ENCODE results near the gene TMEM80.

TMEM80 gene

DNA sequence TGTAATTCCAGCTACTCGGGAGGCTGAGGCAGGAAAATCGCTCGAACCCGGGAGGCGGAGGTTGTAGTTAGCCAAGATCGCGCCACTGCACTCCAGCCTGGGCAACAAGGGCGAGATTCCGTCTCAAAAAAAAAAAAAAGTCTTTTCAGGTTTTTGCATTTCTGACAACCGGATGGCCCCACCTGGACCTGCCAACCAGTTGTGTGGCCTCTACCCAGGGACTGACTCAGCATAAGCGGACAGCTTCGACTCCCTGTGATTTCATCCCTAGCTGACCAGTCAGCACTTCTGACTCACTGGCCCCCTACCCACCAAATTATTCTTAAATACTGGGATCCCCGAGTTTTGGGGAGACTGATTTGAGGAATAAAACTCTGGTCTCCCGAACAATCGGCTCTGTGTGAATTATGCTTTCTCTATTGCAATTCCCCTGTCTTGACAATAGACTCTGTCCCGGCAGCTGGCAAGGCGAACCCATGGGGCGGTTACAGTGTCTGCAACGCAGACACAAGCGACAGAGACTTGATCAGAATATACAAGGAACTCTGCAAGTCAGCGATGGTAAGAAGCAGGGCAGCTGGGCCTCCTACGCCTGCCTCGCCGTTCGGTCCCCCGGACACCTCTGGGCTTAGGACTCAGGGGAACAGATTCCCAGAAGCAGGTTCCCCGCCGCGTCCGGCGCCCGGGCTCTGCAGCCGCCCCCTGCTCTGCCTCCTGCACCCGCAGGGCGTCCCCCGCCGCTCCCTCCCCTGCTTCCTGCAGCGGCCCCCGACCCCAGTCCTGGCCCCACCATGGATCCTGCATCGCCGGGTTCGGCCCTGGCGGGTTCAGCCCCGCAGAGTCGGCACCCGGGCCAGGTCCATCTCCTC lies 50.9 kb downstream of the TMEM80 start:
- Histone ChIP-seq H2AK5ac (ENCODE audit: low read length) (no peak overlapping the region), H3K36me3 (ENCODE audit: control insufficient read depth, insufficient read depth, low read length) (no peaks in the 10 kb centered on the region), H2BK120ac (ENCODE audit: low read depth, low read length) (no peak overlapping the region), H3K56ac (ENCODE audit: low read length) (peak overlapping the region; percentile 95), H3K4me3 (ENCODE audit: low read length) (peak overlapping the region; percentile 73), H3K18ac (ENCODE audit: low read length) (peak overlapping the region; percentile 77), H2BK15ac (replicated peaks; ENCODE audit: low read depth) (no peak overlapping the region), H3K27me3 (ENCODE audit: insufficient read depth, low read length, poor library complexity) (no peaks in the 10 kb centered on the region), H3K27ac (ENCODE audit: low read depth, low read length) (peak overlapping the region; percentile 85), H3K4me1 (ENCODE audit: control insufficient read depth, low read depth, low read length) (peaks cover 3% of the 10 kb centered on the region), H3K4me2 (ENCODE audit: low read length) (peak overlapping the region; percentile 87), H3K79me2 (ENCODE audit: control insufficient read depth, insufficient read depth, low read length) (peaks cover 25% of the 10 kb centered on the region), H3K9ac (ENCODE audit: low read length) (peak overlapping the region; percentile 89), H3K23ac (ENCODE audit: low read length) (no peak overlapping the region), H4K5ac (ENCODE audit: low read length) (no peak overlapping the region), H4K8ac (ENCODE audit: low read depth, low read length) (no peak overlapping the region), H3K4ac (ENCODE audit: low read depth, low read length) (peak overlapping the region; percentile 10), H3K79me1 (ENCODE audit: low read length) (peaks cover 9% of the 10 kb centered on the region), H2BK5ac (ENCODE audit: low read length) (no peak overlapping the region)
- DNase-seq = peak; percentile 65
- no CpG with 5 or more reads among the region's 46 CpGs for WGBS (ENCODE audit: extremely low coverage, insufficient coverage, low lambda C conversion rate)

DNA sequence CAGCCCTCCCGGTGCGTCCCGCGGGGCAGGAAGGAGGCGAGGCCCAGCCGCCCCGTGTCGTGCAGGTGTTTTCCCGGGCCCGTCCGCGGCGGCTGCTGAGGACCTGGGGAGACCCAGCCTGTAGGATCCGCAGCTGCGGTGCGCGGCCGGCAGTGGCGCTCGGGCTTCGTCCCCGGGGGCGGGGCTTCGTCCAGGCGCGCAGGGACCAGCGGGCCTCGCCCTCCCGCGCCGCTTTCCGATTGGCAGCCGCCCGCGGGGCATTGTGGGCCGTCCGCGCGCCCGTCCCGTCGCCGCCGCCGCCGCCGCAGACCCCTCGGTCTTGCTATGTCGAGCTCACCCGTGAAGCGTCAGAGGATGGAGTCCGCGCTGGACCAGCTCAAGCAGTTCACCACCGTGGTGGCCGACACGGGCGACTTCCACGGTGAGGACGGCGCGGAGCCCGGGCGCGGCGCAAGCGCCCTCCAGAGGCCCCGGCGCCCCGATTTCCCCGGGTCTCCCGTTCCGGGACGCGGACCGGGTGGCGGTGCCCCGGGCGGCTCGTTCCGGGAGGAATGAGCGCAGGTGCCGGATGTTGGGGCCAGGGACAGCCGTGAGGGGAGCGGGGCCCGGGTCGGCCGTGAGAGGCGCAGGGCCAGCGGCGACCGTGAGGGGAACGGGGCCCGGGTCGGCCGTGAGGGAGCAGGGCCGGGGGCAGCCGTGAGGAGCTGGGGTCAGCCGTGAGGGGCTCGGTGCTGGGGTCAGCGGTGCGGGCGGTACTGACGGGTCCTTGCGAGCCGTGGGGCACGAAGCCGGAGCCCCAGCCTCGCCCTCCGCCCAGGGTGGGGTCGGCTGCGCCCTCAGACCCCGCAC lies 51.8 kb downstream of the TMEM80 start, which contains the start of gene TALDO1:
Gene TALDO1, plus strand, starts transcription at position 307 of the 849 bp plus-strand sequence. Its CDS starts 18 bp downstream, at position 325.
- H2BK5ac ChIP-seq (ENCODE audit: low read length) = no peak within 1 kb of the TSS
- peak within 1 kb of the TSS; percentile 92 for H3K9ac ChIP-seq (ENCODE audit: low read length)
- H3K36me3 ChIP-seq (ENCODE audit: control insufficient read depth, insufficient read depth, low read length) = no peaks in the 10 kb centered on the region
- H4K8ac ChIP-seq (ENCODE audit: low read depth, low read length) = no peak within 1 kb of the TSS
- peaks cover 3% of the 10 kb centered on the region for H3K4me1 ChIP-seq (ENCODE audit: control insufficient read depth, low read depth, low read length)
- H3K79me1 ChIP-seq (ENCODE audit: low read length) = peaks cover 9% of the 10 kb centered on the region
- DNase-seq = peak; percentile 94
- H3K27ac ChIP-seq (ENCODE audit: low read depth, low read length) = peak within 1 kb of the TSS; percentile 85
- no peaks in the 10 kb centered on the region for H3K27me3 ChIP-seq (ENCODE audit: insufficient read depth, low read length, poor library complexity)
- peak within 1 kb of the TSS; percentile 10 for H3K4ac ChIP-seq (ENCODE audit: low read depth, low read length)
- peak within 1 kb of the TSS; percentile 94 for H3K4me3 ChIP-seq (ENCODE audit: low read length)
- peak within 1 kb of the TSS; percentile 94 for H3K23ac ChIP-seq (ENCODE audit: low read length)
- no peak within 1 kb of the TSS for H2AK5ac ChIP-seq (ENCODE audit: low read length)
- H3K56ac ChIP-seq (ENCODE audit: low read length) = peak within 1 kb of the TSS; percentile 95
- no CpG with 5 or more reads among the region's 112 CpGs for WGBS (ENCODE audit: extremely low coverage, insufficient coverage, low lambda C conversion rate)
- peaks cover 27% of the 10 kb centered on the region for H3K79me2 ChIP-seq (ENCODE audit: control insufficient read depth, insufficient read depth, low read length)
- no peak within 1 kb of the TSS for H2BK15ac ChIP-seq (replicated peaks; ENCODE audit: low read depth)
- peak within 1 kb of the TSS; percentile 98 for H3K4me2 ChIP-seq (ENCODE audit: low read length)
- peak within 1 kb of the TSS; percentile 6 for H2BK120ac ChIP-seq (ENCODE audit: low read depth, low read length)
- peak within 1 kb of the TSS; percentile 77 for H3K18ac ChIP-seq (ENCODE audit: low read length)
- no peak within 1 kb of the TSS for H4K5ac ChIP-seq (ENCODE audit: low read length)

DNA sequence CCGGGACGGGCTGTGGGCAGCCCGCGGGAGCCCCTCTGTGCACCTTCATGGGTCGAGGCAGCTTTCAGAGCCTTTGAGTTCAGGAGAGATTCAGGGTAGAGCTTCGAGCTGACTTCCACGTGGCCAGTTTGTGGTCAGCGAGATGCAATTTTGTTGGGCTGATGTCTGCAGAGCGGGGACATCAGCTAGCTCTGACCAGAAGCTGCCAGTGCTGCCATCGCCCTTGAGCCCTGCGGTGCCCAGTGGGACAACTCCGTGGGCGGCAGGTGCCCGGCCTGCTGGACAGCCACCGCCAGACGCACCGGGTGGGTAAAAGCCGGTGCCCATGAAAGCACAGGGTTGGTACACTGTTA lies 52.4 kb downstream of the TMEM80 start:
- Histone ChIP-seq H3K23ac (ENCODE audit: low read length) (peak overlapping the region; percentile 91), H3K27ac (ENCODE audit: low read depth, low read length) (no peak overlapping the region), H3K4ac (ENCODE audit: low read depth, low read length) (no peak overlapping the region), H4K8ac (ENCODE audit: low read depth, low read length) (no peak overlapping the region), H2BK5ac (ENCODE audit: low read length) (no peak overlapping the region), H3K4me3 (ENCODE audit: low read length) (peak overlapping the region; percentile 94), H3K56ac (ENCODE audit: low read length) (peak overlapping the region; percentile 92), H3K79me1 (ENCODE audit: low read length) (peaks cover 9% of the 10 kb centered on the region), H3K18ac (ENCODE audit: low read length) (peak overlapping the region; percentile 42), H3K27me3 (ENCODE audit: insufficient read depth, low read length, poor library complexity) (no peaks in the 10 kb centered on the region), H2AK5ac (ENCODE audit: low read length) (no peak overlapping the region), H3K79me2 (ENCODE audit: control insufficient read depth, insufficient read depth, low read length) (peaks cover 32% of the 10 kb centered on the region), H3K36me3 (ENCODE audit: control insufficient read depth, insufficient read depth, low read length) (no peaks in the 10 kb centered on the region), H2BK120ac (ENCODE audit: low read depth, low read length) (no peak overlapping the region), H3K4me2 (ENCODE audit: low read length) (peak overlapping the region; percentile 98), H2BK15ac (replicated peaks; ENCODE audit: low read depth) (no peak overlapping the region), H3K4me1 (ENCODE audit: control insufficient read depth, low read depth, low read length) (peaks cover 3% of the 10 kb centered on the region), H4K5ac (ENCODE audit: low read length) (no peak overlapping the region), H3K9ac (ENCODE audit: low read length) (peak overlapping the region; percentile 92)
- WGBS (ENCODE audit: extremely low coverage, insufficient coverage, low lambda C conversion rate) = no CpG with 5 or more reads among the region's 18 CpGs
- no peak for DNase-seq

DNA sequence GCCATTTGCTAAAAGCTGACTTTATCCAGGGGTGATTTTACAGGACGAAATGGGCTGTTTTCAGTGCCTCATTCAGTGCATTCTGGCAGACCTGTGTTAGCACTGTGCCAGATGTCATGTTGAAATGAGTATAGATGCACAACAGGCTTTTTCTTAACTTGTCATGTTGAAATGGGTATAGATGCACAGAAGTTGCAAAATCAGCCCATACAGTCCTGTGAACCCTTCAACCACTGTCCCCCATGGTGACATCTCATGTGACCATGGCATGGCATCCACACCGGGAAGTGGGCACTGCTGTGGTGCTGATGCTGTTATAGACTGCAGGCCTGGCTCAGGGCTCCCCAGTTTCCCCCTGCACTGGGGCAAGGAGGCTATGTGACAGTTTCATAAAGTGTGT lies 54.1 kb downstream of the TMEM80 start:
- Histone ChIP-seq H2BK120ac (ENCODE audit: low read depth, low read length) (no peak overlapping the region), H3K4ac (ENCODE audit: low read depth, low read length) (no peak overlapping the region), H3K18ac (ENCODE audit: low read length) (no peak overlapping the region), H4K8ac (ENCODE audit: low read depth, low read length) (no peak overlapping the region), H3K79me2 (ENCODE audit: control insufficient read depth, insufficient read depth, low read length) (peaks cover 32% of the 10 kb centered on the region), H3K79me1 (ENCODE audit: low read length) (peaks cover 9% of the 10 kb centered on the region), H3K27ac (ENCODE audit: low read depth, low read length) (no peak overlapping the region), H2AK5ac (ENCODE audit: low read length) (no peak overlapping the region), H3K23ac (ENCODE audit: low read length) (no peak overlapping the region), H3K56ac (ENCODE audit: low read length) (no peak overlapping the region), H3K9ac (ENCODE audit: low read length) (no peak overlapping the region), H2BK5ac (ENCODE audit: low read length) (no peak overlapping the region), H3K4me1 (ENCODE audit: control insufficient read depth, low read depth, low read length) (peaks cover 3% of the 10 kb centered on the region), H4K5ac (ENCODE audit: low read length) (no peak overlapping the region), H2BK15ac (replicated peaks; ENCODE audit: low read depth) (no peak overlapping the region), H3K4me2 (ENCODE audit: low read length) (no peak overlapping the region), H3K36me3 (ENCODE audit: control insufficient read depth, insufficient read depth, low read length) (no peaks in the 10 kb centered on the region), H3K27me3 (ENCODE audit: insufficient read depth, low read length, poor library complexity) (no peaks in the 10 kb centered on the region), H3K4me3 (ENCODE audit: low read length) (no peak overlapping the region)
- DNase-seq = no peak
- WGBS (ENCODE audit: extremely low coverage, insufficient coverage, low lambda C conversion rate) = no CpG with 5 or more reads among the region's 2 CpGs
